C4-2B (cell line): Measurements from ENCODE around the gene SPRY1.

Source experiments
- H3K27ac ChIP-seq: fragments of 450-650 bp; 2 replicates; pipeline ENCODE4 v1.5.1; 2017
- CTCF ChIP-seq: fragments of 450-650 bp; conservative IDR thresholded peaks from 2 replicates; pipeline ENCODE4 v1.5.1; 2017; ENCODE audit warnings: mild to moderate bottlenecking
- ZFX ChIP-seq: fragments of 450-650 bp; IDR thresholded peaks from 2 replicates; pipeline ENCODE4 v1.6.1; 2017

Gene SPRY1

DNA sequence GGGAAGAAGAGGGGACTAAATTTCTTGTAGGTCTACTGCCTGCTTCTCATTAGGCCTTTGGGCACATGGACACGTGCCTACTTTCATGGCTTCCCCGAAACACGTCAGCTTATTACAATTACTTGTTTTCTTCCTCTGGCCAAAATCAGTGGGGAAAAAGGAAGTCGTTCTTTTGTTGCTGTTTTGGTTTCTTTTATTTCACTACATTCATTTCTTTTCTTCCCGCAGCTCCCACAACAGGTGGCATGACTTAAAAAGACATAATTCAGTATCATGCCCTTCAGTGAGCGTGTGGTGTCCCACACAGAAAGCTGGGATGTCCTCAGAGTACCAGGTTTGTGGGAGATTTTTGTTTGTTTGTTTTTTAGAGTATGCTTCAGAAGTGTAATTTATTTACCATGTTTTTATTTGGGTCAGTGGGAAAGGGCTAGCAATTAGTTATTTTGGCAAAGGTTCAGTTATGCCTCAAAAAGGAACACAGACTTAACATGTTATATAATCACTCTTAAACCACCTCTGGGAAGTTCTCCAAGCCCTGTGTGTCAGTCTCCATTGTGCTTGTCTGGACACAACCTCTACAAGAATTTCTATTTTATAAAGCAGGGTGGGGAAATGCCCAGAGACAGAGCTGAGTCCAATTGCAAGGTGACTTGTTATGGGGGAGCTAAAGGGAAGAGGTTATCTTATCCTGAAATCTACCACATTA lies 44.2 kb upstream of the SPRY1 start:
- TF ChIP-seq CTCF: no peak
- TF ChIP-seq ZFX: no peak
- H3K27ac ChIP-seq: no peak overlapping the region

- H3K27ac ChIP-seq: no peak overlapping the region
- no peak for TF ChIP-seq ZFX
- TF ChIP-seq CTCF: no peak
Measured at GRCh38 chr4:123352966-123353365, 43.6 kb upstream of the SPRY1 start.

GRCh38 chr4:123353656-123354055 lies 42.9 kb upstream of the SPRY1 start:
- H3K27ac ChIP-seq: no peak overlapping the region
- TF ChIP-seq CTCF (no peak), ZFX (no peak)

DNA sequence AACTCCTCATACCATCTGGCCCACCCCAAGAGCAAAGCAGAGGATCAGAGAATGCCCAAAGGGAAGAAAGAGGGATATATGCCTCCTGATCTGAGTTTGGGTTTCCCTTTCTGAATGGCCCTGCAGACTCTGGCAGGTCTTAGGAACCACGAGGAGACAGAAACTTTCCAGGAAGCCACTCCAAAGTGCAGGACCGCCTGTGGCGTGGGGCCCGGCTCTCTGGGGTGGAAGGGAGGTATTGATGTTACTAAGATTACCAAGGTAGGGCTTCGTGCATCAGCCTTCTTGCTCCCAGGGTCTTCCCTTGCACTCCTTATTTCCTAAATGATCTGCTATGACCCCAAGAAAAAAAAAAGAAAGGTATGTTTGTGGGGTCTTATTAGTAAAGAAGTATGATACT lies 41.9 kb upstream of the SPRY1 start:
- no peak for TF ChIP-seq ZFX
- H3K27ac ChIP-seq: no peak overlapping the region

- H3K27ac ChIP-seq: no peak overlapping the region
- TF ChIP-seq ZFX: no peak
Measured at GRCh38 chr4:123356921-123357320, 39.7 kb upstream of the SPRY1 start.

DNA sequence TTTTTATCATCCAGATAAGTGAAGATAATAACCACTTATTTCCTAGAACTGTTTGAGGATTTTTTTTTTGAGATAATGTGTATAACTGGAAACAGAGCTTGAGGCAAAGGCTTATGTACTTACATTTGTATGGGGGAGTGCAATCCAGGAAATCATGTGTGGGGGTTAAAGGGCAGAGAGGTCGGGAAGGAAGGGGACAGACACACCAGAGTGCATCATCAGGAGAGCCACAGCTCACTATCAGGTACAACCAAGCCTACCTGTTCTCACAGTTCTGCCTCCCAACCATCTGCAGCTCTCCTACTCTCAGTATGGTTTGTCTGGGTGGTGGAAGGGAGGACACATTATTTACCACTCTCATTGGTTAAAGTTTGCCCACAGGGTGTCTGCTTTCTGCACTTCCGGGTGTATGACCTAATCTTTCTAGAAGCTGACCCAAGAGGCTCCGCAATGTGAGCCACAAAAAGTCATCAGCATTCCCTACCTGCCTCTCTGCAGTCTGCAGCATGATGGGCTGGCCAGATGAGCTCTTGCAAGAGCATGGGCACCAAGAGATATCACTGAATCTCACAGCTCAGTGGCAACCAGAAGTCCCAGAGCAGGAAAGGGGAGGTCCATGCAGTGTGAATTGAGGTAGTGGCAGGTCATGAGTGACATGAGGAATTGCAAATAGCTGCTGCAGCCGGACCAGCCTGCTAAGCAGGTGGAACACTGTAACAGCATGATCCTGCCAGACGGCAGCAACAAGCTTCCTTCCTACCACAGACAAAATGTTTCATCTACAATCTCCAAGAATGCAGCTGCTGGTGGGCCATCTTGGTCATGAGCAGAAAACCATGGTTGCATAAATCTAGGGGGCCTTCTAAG lies 36.9 kb upstream of the SPRY1 start:
- H3K27ac ChIP-seq: no peak overlapping the region
- TF ChIP-seq CTCF: no peak
- no peak for TF ChIP-seq ZFX

DNA sequence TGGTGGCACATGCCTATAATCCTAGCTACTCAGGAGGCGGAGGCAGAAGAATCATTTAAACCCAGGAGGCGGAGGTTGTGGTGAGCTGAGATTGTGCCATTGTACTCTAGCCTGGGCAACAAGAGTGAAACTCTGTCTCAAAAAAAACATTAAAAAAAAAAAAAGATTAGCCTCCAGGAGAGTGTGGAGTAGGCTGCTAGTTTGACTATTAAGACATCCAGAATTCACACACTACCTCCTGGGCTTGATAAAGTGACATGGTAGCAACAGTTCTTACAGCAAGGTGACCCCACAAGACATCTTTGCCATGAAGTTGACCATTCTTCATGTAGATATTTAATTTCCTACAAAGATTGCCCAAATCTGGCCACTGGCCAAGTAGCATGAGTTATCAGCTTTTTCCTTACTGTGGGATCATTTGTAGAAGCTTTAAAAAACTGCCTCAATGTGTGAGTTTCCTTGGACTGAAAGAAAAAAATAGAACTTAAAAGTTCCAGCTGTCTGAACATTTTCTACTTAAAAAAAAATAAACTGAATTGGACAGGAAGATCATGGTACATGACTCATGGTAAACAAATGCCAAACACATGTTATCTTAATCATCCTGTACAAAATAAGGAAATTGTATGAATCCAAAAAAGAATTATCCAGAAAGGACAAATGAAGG lies 35.3 kb upstream of the SPRY1 start:
- TF ChIP-seq CTCF: no peak
- no peak for TF ChIP-seq ZFX
- peak overlapping the region; percentile 29; the same call in 1 of the 2 replicates for H3K27ac ChIP-seq

GRCh38 chr4:123362103-123362502 lies 34.5 kb upstream of the SPRY1 start:
- H3K27ac ChIP-seq: no peak overlapping the region
- no peak for TF ChIP-seq ZFX
- no peak for TF ChIP-seq CTCF
